Esophagus (tissue), 2 donors: ENCODE results near the gene VWA2. TPM values are rescaled to one million over a fixed set of nuclear protein-coding genes. Genes with fewer than 3 reads are reported as not detected.
A peak's percentile ranks its signal among the peaks of the same experiment; 100 is the strongest.

Experiments used
- H3K27ac ChIP-seq, 2 donors: one replicate each; pipeline ENCODE4 v1.5.1; 2013; ENCODE audit warnings: low read depth in 2 of 2, mild to moderate bottlenecking in 2 of 2, inconsistent platforms in 1 of 2, low read length in 1 of 2, moderate library complexity in 1 of 2
- H3K27me3 ChIP-seq, 2 donors: one replicate each; pipeline ENCODE4 v1.6.1; 2013; ENCODE audit warnings: low read length in 2 of 2, control low read depth in 1 of 2, mild to moderate bottlenecking in 1 of 2; ENCODE audit not compliant: insufficient read depth in 2 of 2, control insufficient read depth in 1 of 2
- H3K36me3 ChIP-seq, 2 donors: one replicate each; pipeline ENCODE4 v1.6.1; 2013; ENCODE audit warnings: low read length in 1 of 2; ENCODE audit not compliant: control insufficient read depth in 2 of 2, insufficient read depth in 2 of 2
- H3K4me1 ChIP-seq, 2 donors: one replicate each; pipeline ENCODE4 v1.6.1; 2013; ENCODE audit warnings: low read length in 1 of 2; ENCODE audit not compliant: control insufficient read depth in 2 of 2, insufficient read depth in 2 of 2
- H3K4me3 ChIP-seq, 2 donors: one replicate each; pipeline ENCODE4 v1.5.1; 2013; ENCODE audit warnings: low read length in 2 of 2, mild to moderate bottlenecking in 2 of 2, low read depth in 1 of 2, moderate library complexity in 1 of 2
- H3K9me3 ChIP-seq, 2 donors: one replicate each; pipeline ENCODE4 v1.6.1; 2013; ENCODE audit warnings: mild to moderate bottlenecking in 2 of 2, low read depth in 1 of 2, low read length in 1 of 2, moderate library complexity in 1 of 2; ENCODE audit not compliant: control insufficient read depth in 2 of 2, insufficient read depth in 1 of 2
- WGBS, 2 donors: extraction: QIAGEN DNeasy Blood & Tissue Kit; methylation state at CpG; one replicate each; pipeline ENCODE4 v1.1.7; 2013; 5-methylcytosine and 5-hydroxymethylcytosine counted together
- polyA plus RNA-seq, 2 donors: library from polyadenylated mRNA; stranded (reverse); fragments of 200-250 nt; gene quantifications; one replicate each; pipeline ENCODE4 v1.2.3, GENCODE V29; 2013
- donor health status: healthy with polysubstance abuse.
- donor health status: Bipolar disorder and iron deficiency.

Gene VWA2
- polyA plus RNA-seq, 2 donors: 0.71 to 1.4 TPM

- H3K27me3 ChIP-seq: no peaks in the 10 kb centered on the region
- 34 to 50% methylated on average over 6 of the region's 6 CpGs for WGBS, 2 donors
- H3K4me3 ChIP-seq: no peak overlapping the region
- H3K36me3 ChIP-seq: no peaks in the 10 kb centered on the region
- peak overlapping the region in 1 of 2 donors; percentile 40 for H3K27ac ChIP-seq
- H3K9me3 ChIP-seq: no peaks in the 10 kb centered on the region
- H3K4me1 ChIP-seq: peaks cover 0 to 8% of the 10 kb centered on the region in 2 donors
These were observed 5.1 kb downstream of the VWA2 start for GRCh38 chr10:114244126-114244525.

GRCh38 chr10:114245121-114245791 lies 6.2 kb downstream of the VWA2 start:
- Histone ChIP-seq H3K36me3 (no peaks in the 10 kb centered on the region), H3K4me3 (no peak overlapping the region), H3K4me1 (peaks cover 0 to 3% of the 10 kb centered on the region in 2 donors), H3K9me3 (no peaks in the 10 kb centered on the region), H3K27me3 (no peaks in the 10 kb centered on the region), H3K27ac (peak overlapping the region; percentile 41 to 66)
- 38 to 44% methylated on average over 9 of the region's 9 CpGs for WGBS, 2 donors

GRCh38 chr10:114246679-114247305 lies 7.7 kb downstream of the VWA2 start:
- H3K27ac ChIP-seq: peak overlapping the region in 1 of 2 donors; percentile 72
- H3K36me3 ChIP-seq: no peaks in the 10 kb centered on the region
- peak overlapping the region in 1 of 2 donors; percentile 7 for H3K4me3 ChIP-seq
- H3K9me3 ChIP-seq: no peaks in the 10 kb centered on the region
- no peaks in the 10 kb centered on the region for H3K27me3 ChIP-seq
- H3K4me1 ChIP-seq: peaks cover 3 to 4% of the 10 kb centered on the region in 2 donors
- WGBS, 2 donors: 46 to 57% methylated on average over 7 of the region's 7 CpGs

- WGBS, 2 donors: 55 to 75% methylated on average over 6 of the region's 6 CpGs
- Histone ChIP-seq H3K4me3 (no peak overlapping the region), H3K36me3 (no peaks in the 10 kb centered on the region), H3K27ac (no peak overlapping the region), H3K9me3 (no peaks in the 10 kb centered on the region), H3K4me1 (peaks cover 0 to 4% of the 10 kb centered on the region in 2 donors), H3K27me3 (no peaks in the 10 kb centered on the region)
These were observed 11.2 kb downstream of the VWA2 start for GRCh38 chr10:114250236-114250635.

GRCh38 chr10:114250716-114251115 lies 11.7 kb downstream of the VWA2 start:
- Histone ChIP-seq H3K27me3 (no peaks in the 10 kb centered on the region), H3K9me3 (no peaks in the 10 kb centered on the region), H3K27ac (no peak overlapping the region), H3K4me1 (peaks cover 0 to 4% of the 10 kb centered on the region in 2 donors), H3K36me3 (no peaks in the 10 kb centered on the region), H3K4me3 (no peak overlapping the region)
- 97 to 100% methylated on average over 1 of the region's 1 CpG for WGBS, 2 donors

- no peak overlapping the region for H3K4me3 ChIP-seq
- 82 to 88% methylated on average over 5 of the region's 5 CpGs for WGBS, 2 donors
- H3K9me3 ChIP-seq: no peaks in the 10 kb centered on the region
- H3K4me1 ChIP-seq: peaks cover 0 to 4% of the 10 kb centered on the region in 2 donors
- no peaks in the 10 kb centered on the region for H3K36me3 ChIP-seq
- no peak overlapping the region for H3K27ac ChIP-seq
- H3K27me3 ChIP-seq: no peaks in the 10 kb centered on the region
These were observed 13.0 kb downstream of the VWA2 start for GRCh38 chr10:114252092-114252491.

- Histone ChIP-seq H3K27me3 (no peaks in the 10 kb centered on the region), H3K4me3 (no peak overlapping the region), H3K9me3 (no peaks in the 10 kb centered on the region), H3K36me3 (no peaks in the 10 kb centered on the region), H3K4me1 (peaks cover 0 to 4% of the 10 kb centered on the region in 2 donors), H3K27ac (no peak overlapping the region)
- 72 to 98% methylated on average over 3 to 4 of the region's 7 CpGs for WGBS, 2 donors
These were observed 13.8 kb downstream of the VWA2 start for GRCh38 chr10:114252883-114253282.

- Histone ChIP-seq H3K4me3 (no peak overlapping the region), H3K4me1 (peaks cover 0 to 4% of the 10 kb centered on the region in 2 donors), H3K27ac (no peak overlapping the region), H3K9me3 (no peaks in the 10 kb centered on the region), H3K36me3 (no peaks in the 10 kb centered on the region), H3K27me3 (no peaks in the 10 kb centered on the region)
- whole genome bisulfite sequencing, 2 donors: 90 to 100% methylated on average over 1 of the region's 1 CpG
These were observed 16.2 kb downstream of the VWA2 start for GRCh38 chr10:114255227-114255626.

- Histone ChIP-seq H3K27ac (no peak overlapping the region), H3K4me3 (no peak overlapping the region), H3K9me3 (no peaks in the 10 kb centered on the region), H3K27me3 (no peaks in the 10 kb centered on the region), H3K36me3 (no peaks in the 10 kb centered on the region), H3K4me1 (no peaks in the 10 kb centered on the region)
- WGBS, 2 donors: 82 to 83% methylated on average over 12 of the region's 12 CpGs
These were observed 17.1 kb downstream of the VWA2 start for GRCh38 chr10:114256008-114256765.
